DOHH2 (cell line): ENCODE measurements around the gene R3HDM2.
A peak's percentile ranks its signal among the peaks of the same experiment; 100 is the strongest.
"Not testable (repeated sequence)": the region's sequence is repeated elsewhere in the genome, so short reads cannot be mapped to it uniquely, and the experiment has no call there.

Experiments
- H3F3A ChIP-seq: fragments of 200-600 bp; sonication (generic), shearing (Covaris generic); 2 replicates; pipeline ENCODE4 v1.6.0; 2016; ENCODE audit warnings: antibody characterized with exemption, mild to moderate bottlenecking; ENCODE audit not compliant: control insufficient read depth, insufficient read depth
- H3K27ac ChIP-seq: fragments of 200-600 bp; sonication (generic); 2 replicates; pipeline ENCODE4 v1.5.1; 2014; ENCODE audit warnings: low read depth, mild to moderate bottlenecking, low read length, moderate library complexity
- H3K27me3 ChIP-seq: fragments of 200-600 bp; sonication (generic); 2 replicates; pipeline ENCODE4 v1.6.1; 2014; ENCODE audit warnings: mild to moderate bottlenecking, low read length, mixed read lengths; ENCODE audit not compliant: control insufficient read depth
- H3K36me3 ChIP-seq: fragments of 200-600 bp; sonication (generic); 2 replicates; pipeline ENCODE4 v1.6.1; 2014; ENCODE audit warnings: mild to moderate bottlenecking, low read length, moderate library complexity, mixed read lengths; ENCODE audit not compliant: control insufficient read depth
- H3K4me1 ChIP-seq: fragments of 200-600 bp; sonication (generic); 2 replicates; pipeline ENCODE4 v1.6.1; 2014; ENCODE audit warnings: mild to moderate bottlenecking, low read length, mixed read lengths; ENCODE audit not compliant: control insufficient read depth
- H3K4me2 ChIP-seq: fragments of 200-600 bp; sonication (generic); 2 replicates; pipeline ENCODE4 v1.6.0; 2014; ENCODE audit warnings: mild to moderate bottlenecking, low read length, moderate library complexity
- H3K4me3 ChIP-seq: fragments of 200-600 bp; sonication (generic); 2 replicates; pipeline ENCODE4 v1.5.1; 2014; ENCODE audit warnings: mild to moderate bottlenecking, low read length, mixed read lengths
- H3K79me2 ChIP-seq: fragments of 200-600 bp; sonication (generic); 2 replicates; pipeline ENCODE4 v1.6.1; 2014; ENCODE audit warnings: mild to moderate bottlenecking, low read length, mixed read lengths; ENCODE audit not compliant: control insufficient read depth
- H3K9me2 ChIP-seq: fragments of 200-600 bp; sonication (generic); replicated peaks from 2 replicates; pipeline ENCODE4 v1.6.1; 2014; ENCODE audit warnings: mild to moderate bottlenecking, low read length, mixed read lengths; ENCODE audit not compliant: control insufficient read depth
- H3K9me3 ChIP-seq: fragments of 200-600 bp; sonication (generic); 2 replicates; pipeline ENCODE4 v1.6.1; 2014; ENCODE audit warnings: antibody characterized with exemption, low read length, mixed read lengths; ENCODE audit not compliant: control insufficient read depth, insufficient read depth
- H4K20me1 ChIP-seq: fragments of 200-600 bp; sonication (generic); 2 replicates; pipeline ENCODE4 v1.6.0; 2014; ENCODE audit warnings: low read depth, mild to moderate bottlenecking, antibody characterized with exemption, low read length, moderate library complexity; ENCODE audit not compliant: control insufficient read depth, insufficient read depth
- EZH2phosphoT487 ChIP-seq: fragments of 200-600 bp; sonication (generic); IDR thresholded peaks from 2 replicates; pipeline ENCODE4 v1.6.1; 2017; ENCODE audit warnings: borderline replicate concordance, mild to moderate bottlenecking, antibody characterized with exemption, low read length, moderate library complexity, mixed read lengths
- TF ChIP-seq, protein P1 (sequence below): fragments of 200-600 bp; sonication (generic); IDR thresholded peaks from one replicate; pipeline ENCODE4 v1.5.1; 2014; ENCODE audit warnings: antibody characterized with exemption, mild to moderate bottlenecking, low read depth, low read length; ENCODE audit not compliant: poor library complexity, severe bottlenecking

Gene R3HDM2

DNA sequence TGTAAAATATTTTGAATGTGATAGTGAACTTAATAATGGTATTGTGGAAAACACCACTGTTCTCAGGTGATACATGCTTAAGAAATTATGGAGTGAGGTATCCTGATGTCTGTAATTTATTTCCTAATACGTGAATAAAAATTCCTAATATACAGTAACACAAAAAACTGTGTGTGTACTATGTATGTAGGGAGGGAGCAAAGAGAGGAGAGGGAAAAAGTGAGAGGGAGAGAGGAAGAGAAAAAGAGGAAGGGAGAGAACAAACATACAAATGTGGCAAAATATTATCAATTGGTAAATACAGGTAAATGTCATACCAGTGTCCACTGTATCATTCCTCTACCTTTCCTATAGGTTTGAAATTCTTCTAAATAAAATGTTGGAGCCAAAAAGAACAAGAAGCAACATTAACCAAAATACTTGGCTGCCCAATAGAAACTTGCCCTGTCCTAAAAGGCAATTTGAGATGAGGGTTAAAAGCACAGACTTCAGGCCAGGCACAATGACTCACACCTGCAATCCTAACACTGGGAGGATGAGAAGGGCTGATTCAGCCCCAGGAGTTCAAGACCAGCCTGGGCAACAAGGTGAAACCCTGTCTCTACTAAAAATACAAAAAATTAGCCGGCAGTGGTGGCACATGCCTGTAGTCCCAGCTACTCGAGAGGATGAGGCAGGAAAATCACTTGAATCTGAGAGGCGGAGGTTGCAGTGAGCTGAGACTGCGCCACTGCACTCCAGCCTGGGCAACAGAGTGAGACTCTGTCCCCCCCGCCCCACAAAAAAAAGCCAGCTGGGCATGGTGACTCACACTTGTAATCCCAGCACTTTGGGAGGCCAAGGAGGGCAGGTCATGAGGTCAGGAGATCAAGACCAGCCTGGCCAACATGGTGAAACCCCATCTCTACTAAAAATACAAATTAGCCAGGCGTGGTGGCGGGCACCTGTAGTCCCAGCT, 14.5 kb downstream of the R3HDM2 start:
- Histone ChIP-seq H4K20me1 (no peaks in the 10 kb centered on the region; the same call in 1 of the 2 replicates), H3K9me3 (no peaks in the 10 kb centered on the region), H3K4me3 (no peak overlapping the region), H3K27ac (no peak overlapping the region), H3K4me1 (peaks cover 24% of the 10 kb centered on the region), H3K36me3 (peaks cover 5% of the 10 kb centered on the region), H3K79me2 (peaks cover 90% of the 10 kb centered on the region), H3K4me2 (0 out of 2 replicates have a peak overlapping the region, but pooled peaks have one; percentile 12), H3K27me3 (no peaks in the 10 kb centered on the region), H3F3A (no peaks in the 10 kb centered on the region), H3K9me2 (no peaks in the 10 kb centered on the region)
- no peak for TF ChIP-seq EZH2phosphoT487
- TF ChIP-seq, protein P1, sequence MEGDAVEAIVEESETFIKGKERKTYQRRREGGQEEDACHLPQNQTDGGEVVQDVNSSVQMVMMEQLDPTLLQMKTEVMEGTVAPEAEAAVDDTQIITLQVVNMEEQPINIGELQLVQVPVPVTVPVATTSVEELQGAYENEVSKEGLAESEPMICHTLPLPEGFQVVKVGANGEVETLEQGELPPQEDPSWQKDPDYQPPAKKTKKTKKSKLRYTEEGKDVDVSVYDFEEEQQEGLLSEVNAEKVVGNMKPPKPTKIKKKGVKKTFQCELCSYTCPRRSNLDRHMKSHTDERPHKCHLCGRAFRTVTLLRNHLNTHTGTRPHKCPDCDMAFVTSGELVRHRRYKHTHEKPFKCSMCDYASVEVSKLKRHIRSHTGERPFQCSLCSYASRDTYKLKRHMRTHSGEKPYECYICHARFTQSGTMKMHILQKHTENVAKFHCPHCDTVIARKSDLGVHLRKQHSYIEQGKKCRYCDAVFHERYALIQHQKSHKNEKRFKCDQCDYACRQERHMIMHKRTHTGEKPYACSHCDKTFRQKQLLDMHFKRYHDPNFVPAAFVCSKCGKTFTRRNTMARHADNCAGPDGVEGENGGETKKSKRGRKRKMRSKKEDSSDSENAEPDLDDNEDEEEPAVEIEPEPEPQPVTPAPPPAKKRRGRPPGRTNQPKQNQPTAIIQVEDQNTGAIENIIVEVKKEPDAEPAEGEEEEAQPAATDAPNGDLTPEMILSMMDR = no peak

DNA sequence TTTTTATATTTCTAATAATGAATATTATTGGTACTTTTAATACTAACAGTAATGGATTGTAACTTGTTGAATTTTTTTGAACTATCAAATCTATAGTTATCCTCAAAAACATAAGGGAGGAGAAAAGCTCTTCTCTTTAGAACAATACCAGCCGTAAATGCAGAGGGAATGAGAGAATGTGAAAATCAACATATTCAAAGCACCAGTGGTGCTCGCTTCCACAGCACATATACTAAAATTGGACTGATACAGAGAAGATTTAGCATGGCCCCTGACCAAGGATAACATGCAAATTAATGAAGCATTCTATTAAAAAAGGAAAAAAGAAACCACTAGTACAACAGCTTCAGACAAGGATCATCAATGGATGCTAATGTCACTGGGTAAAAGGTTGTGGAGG, 15.8 kb downstream of the R3HDM2 start:
- Histone ChIP-seq H3K36me3 (peaks cover 5% of the 10 kb centered on the region; the same call in 1 of the 2 replicates), H3K79me2 (peaks cover 90% of the 10 kb centered on the region), H3K9me2 (no peaks in the 10 kb centered on the region), H3K4me1 (peaks cover 24% of the 10 kb centered on the region), H3K27ac (no peak overlapping the region), H4K20me1 (no peaks in the 10 kb centered on the region; the same call in 1 of the 2 replicates), H3K27me3 (no peaks in the 10 kb centered on the region), H3K4me3 (no peak overlapping the region), H3F3A (no peaks in the 10 kb centered on the region), H3K4me2 (peak overlapping the region; percentile 20; the same call in 1 of the 2 replicates), H3K9me3 (no peaks in the 10 kb centered on the region)
- TF ChIP-seq, protein P1 = no peak
- TF ChIP-seq EZH2phosphoT487 = no peak

DNA sequence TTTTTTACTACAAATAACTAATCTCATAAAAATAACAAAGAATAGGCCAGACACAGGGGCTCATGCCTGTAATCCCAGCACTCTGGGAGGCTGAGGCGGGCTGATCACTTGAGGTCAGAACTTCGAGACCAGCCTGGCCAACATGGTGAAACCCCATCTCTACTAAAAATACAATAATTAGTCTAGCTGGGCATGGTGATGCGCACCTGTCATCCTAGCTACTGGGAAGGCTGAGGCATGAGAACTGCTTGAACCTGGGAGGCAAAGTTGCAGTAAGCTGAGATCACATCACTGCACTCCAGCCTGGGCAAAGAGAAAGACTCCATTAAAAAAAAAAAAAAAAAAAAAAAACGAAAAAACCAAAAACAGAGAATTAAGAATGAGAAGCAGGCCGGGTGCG, 16.7 kb downstream of the R3HDM2 start:
- H3K36me3 ChIP-seq, H3K9me2 ChIP-seq: not testable (repeated sequence)
- peaks cover 87% of the 10 kb centered on the region for H3K79me2 ChIP-seq

DNA sequence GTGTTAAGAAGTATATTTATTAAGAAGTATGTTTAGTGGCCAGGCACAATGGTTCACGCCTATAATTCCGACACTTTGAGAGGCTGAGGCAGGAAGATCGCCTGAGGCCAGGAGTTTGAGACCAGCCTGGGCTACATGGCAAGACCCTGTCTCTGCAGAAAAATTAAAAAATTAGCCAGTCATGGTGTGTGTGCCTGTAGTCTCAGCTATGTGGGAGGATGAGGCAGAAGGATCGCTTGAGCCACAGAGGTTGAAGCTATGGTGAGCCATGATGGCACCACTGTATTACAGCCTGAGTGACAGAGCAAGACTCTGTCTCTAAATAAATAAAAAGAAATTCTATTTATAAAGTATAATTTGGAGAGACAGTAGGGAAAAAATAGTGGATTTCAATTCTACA, 20.3 kb downstream of the R3HDM2 start:
- TF ChIP-seq EZH2phosphoT487 = no peak
- TF ChIP-seq, protein P1 = no peak
- H3K36me3 ChIP-seq = no peaks in the 10 kb centered on the region
- H3K4me1 ChIP-seq = peaks cover 6% of the 10 kb centered on the region
- H3K79me2 ChIP-seq = peaks cover 75% of the 10 kb centered on the region
- H3F3A ChIP-seq = 0 out of 2 replicates have a peak, but pooled peaks cover 4% of the 10 kb centered on the region
- H3K27ac ChIP-seq = no peak overlapping the region
- no peaks in the 10 kb centered on the region for H3K9me3 ChIP-seq
- H3K4me2 ChIP-seq = no peak overlapping the region
- no peaks in the 10 kb centered on the region for H3K27me3 ChIP-seq
- H3K9me2 ChIP-seq = no peaks in the 10 kb centered on the region
- no peaks in the 10 kb centered on the region for H4K20me1 ChIP-seq
- H3K4me3 ChIP-seq = no peak overlapping the region

More for the DNA sequence above, 16.7 kb downstream of the R3HDM2 start:
- H3K4me1 ChIP-seq = peaks cover 24% of the 10 kb centered on the region
- not testable (repeated sequence) for H3K4me2 ChIP-seq, H3K4me3 ChIP-seq, H3F3A ChIP-seq, H3K9me3 ChIP-seq, H4K20me1 ChIP-seq, H3K27me3 ChIP-seq, H3K27ac ChIP-seq
